Mesenchymal stem cell (in vitro differentiated cells and primary cell): ENCODE data around the gene AARS1.
"Not testable (repeated sequence)": the region's sequence is repeated elsewhere in the genome, so short reads cannot be mapped to it uniquely, and the experiment has no call there.

Experiments
- DNase-seq: peaks from one replicate; pipeline ENCODE4 v3.0.0-alpha.2; 2013
- H2AFZ ChIP-seq: one replicate; pipeline ENCODE4 v1.6.1; 2013; ENCODE audit warnings: low read depth, mild to moderate bottlenecking, control low read depth, inconsistent platforms, low read length, moderate library complexity
- H2AK5ac ChIP-seq: 2 replicates; pipeline ENCODE4 v1.6.1; 2013; ENCODE audit warnings: low read length, moderate library complexity, mild to moderate bottlenecking, inconsistent platforms; ENCODE audit not compliant: severe bottlenecking
- H2BK120ac ChIP-seq: one replicate; pipeline ENCODE4 v1.6.1; 2013; ENCODE audit warnings: low read depth, mild to moderate bottlenecking, inconsistent platforms, low read length, moderate library complexity
- H2BK12ac ChIP-seq, 2 experiments: one replicate each; pipeline ENCODE4 v1.6.1; 2013; ENCODE audit warnings: inconsistent platforms in 2 of 2, low read length in 2 of 2, mild to moderate bottlenecking in 2 of 2, moderate library complexity in 2 of 2, control low read depth in 1 of 2
- H2BK15ac ChIP-seq: one replicate; pipeline ENCODE4 v1.6.1; 2013; ENCODE audit warnings: mild to moderate bottlenecking, low read depth, inconsistent platforms; ENCODE audit not compliant: poor library complexity, severe bottlenecking
- H2BK5ac ChIP-seq: 2 replicates; pipeline ENCODE4 v1.6.1; 2013; ENCODE audit warnings: low read depth, mild to moderate bottlenecking, low read length, control low read depth, inconsistent platforms; ENCODE audit not compliant: poor library complexity, severe bottlenecking
- H3K14ac ChIP-seq, 2 experiments: one replicate each; pipeline ENCODE4 v1.6.1; 2013; ENCODE audit warnings: inconsistent platforms in 2 of 2, low read length in 2 of 2, control low read depth in 1 of 2, mild to moderate bottlenecking in 1 of 2, moderate library complexity in 1 of 2
- H3K18ac ChIP-seq, 2 experiments: one replicate each; pipeline ENCODE4 v1.6.1; 2013; ENCODE audit warnings: inconsistent platforms in 2 of 2, low read length in 2 of 2, control low read depth in 1 of 2, low read depth in 1 of 2, mild to moderate bottlenecking in 1 of 2
- H3K23ac ChIP-seq, 2 experiments: one replicate each; pipeline ENCODE4 v1.6.1; 2013; ENCODE audit warnings: inconsistent platforms in 2 of 2, low read length in 2 of 2, mild to moderate bottlenecking in 2 of 2, moderate library complexity in 2 of 2, control low read depth in 1 of 2
- H3K27ac ChIP-seq: 2 replicates; pipeline ENCODE4 v1.5.1; 2013; ENCODE audit warnings: mild to moderate bottlenecking, moderate library complexity, low read length, control low read depth, inconsistent platforms; ENCODE audit not compliant: poor library complexity, severe bottlenecking
- H3K27me3 ChIP-seq, 2 experiments: 2 replicates each; pipeline versions ENCODE4 v1.6.1 to v1.7.0; 2013; ENCODE audit warnings: low read length in 2 of 2, mild to moderate bottlenecking in 2 of 2, moderate library complexity in 2 of 2, control low read depth in 1 of 2, inconsistent platforms in 1 of 2; ENCODE audit not compliant: control insufficient read depth in 1 of 2, insufficient read depth in 1 of 2
- H3K36me3 ChIP-seq, 2 experiments: 2 replicates each; pipeline versions ENCODE4 v1.6.1 to v1.7.0; 2013; ENCODE audit warnings: low read length in 2 of 2, control low read depth in 1 of 2, inconsistent platforms in 1 of 2, low read depth in 1 of 2, mild to moderate bottlenecking in 1 of 2; ENCODE audit not compliant: insufficient read depth in 2 of 2, control insufficient read depth in 1 of 2
- H3K4ac ChIP-seq, 2 experiments: one replicate each; pipeline ENCODE4 v1.6.1; 2013; ENCODE audit warnings: inconsistent platforms in 2 of 2, low read length in 2 of 2, mild to moderate bottlenecking in 2 of 2, moderate library complexity in 2 of 2, control low read depth in 1 of 2, low read depth in 1 of 2
- H3K4me1 ChIP-seq: 2 replicates; pipeline ENCODE4 v1.6.1; 2013; ENCODE audit warnings: low read depth, low read length, control low read depth; ENCODE audit not compliant: control insufficient read depth, insufficient read depth
- H3K4me2 ChIP-seq: 2 replicates; pipeline ENCODE4 v1.6.1; 2013; ENCODE audit warnings: low read length, mild to moderate bottlenecking, inconsistent platforms; ENCODE audit not compliant: poor library complexity, severe bottlenecking
- H3K4me3 ChIP-seq, 2 experiments: 2 replicates each; pipeline versions ENCODE4 v1.5.1 to v1.7.0; 2013; ENCODE audit warnings: low read length in 2 of 2, mild to moderate bottlenecking in 2 of 2, control low read depth in 1 of 2, low read depth in 1 of 2; ENCODE audit not compliant: insufficient read depth in 1 of 2
- H3K79me1 ChIP-seq: replicated peaks from 2 replicates; pipeline ENCODE4 v1.6.1; 2013; ENCODE audit warnings: mild to moderate bottlenecking, control low read depth, low read length, inconsistent platforms; ENCODE audit not compliant: poor library complexity, severe bottlenecking
- H3K9ac ChIP-seq: 2 replicates; pipeline ENCODE4 v1.7.0; 2013; ENCODE audit warnings: mild to moderate bottlenecking, low read length, moderate library complexity
- H3K9me3 ChIP-seq: 2 replicates; pipeline ENCODE4 v1.7.0; 2013; ENCODE audit warnings: mild to moderate bottlenecking, low read length; ENCODE audit not compliant: control insufficient read depth
- H4K8ac ChIP-seq: one replicate; pipeline ENCODE4 v1.6.1; 2013; ENCODE audit warnings: inconsistent platforms, mild to moderate bottlenecking, low read length, moderate library complexity
- H4K91ac ChIP-seq: one replicate; pipeline ENCODE4 v1.6.1; 2013; ENCODE audit warnings: mild to moderate bottlenecking, low read length, inconsistent platforms
- WGBS: methylation state at CpG from one replicate; pipeline ENCODE4 v1.1.7; 2013; ENCODE audit warnings: mixed read lengths; 5-methylcytosine and 5-hydroxymethylcytosine counted together

Gene AARS1

DNA sequence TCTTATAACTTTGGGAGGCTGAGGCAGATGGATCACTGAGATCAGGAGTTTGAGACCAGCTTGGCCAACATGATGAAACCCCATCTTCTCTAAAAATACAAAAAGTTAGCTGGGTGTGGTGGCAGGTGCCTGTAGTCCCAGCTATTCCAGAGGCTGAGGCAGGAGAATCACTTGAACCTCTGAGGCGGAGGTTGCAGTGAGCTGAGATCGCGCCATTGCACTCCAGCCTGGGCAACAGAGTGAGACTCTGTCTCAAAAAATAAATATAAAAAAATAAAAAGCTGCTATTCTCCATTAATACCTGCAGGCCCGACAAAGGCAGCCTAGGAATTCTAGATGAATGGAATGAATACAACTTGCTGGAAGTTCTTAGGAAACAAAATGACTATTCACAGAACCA, 39.6 kb downstream of the AARS1 start:
- not testable (repeated sequence) for H3K4ac ChIP-seq, H2AK5ac ChIP-seq, H3K23ac ChIP-seq, H2BK5ac ChIP-seq, H3K27ac ChIP-seq, H2AFZ ChIP-seq, H3K9me3 ChIP-seq, H2BK12ac ChIP-seq, H3K79me1 ChIP-seq, H4K91ac ChIP-seq, H3K27me3 ChIP-seq, H3K4me2 ChIP-seq, H3K18ac ChIP-seq, H2BK15ac ChIP-seq, H3K14ac ChIP-seq, H4K8ac ChIP-seq, DNase-seq, H2BK120ac ChIP-seq
- peaks cover 11% of the 10 kb centered on the region for H3K4me1 ChIP-seq
- H3K9ac ChIP-seq = peak overlapping the region; percentile 55
- peak overlapping the region in 1 of 2 experiments; percentile 55 for H3K4me3 ChIP-seq
- H3K36me3 ChIP-seq = peaks cover 28 to 40% of the 10 kb centered on the region in 2 experiments
- no CpG with 5 or more reads among the region's 4 CpGs for WGBS

DNA sequence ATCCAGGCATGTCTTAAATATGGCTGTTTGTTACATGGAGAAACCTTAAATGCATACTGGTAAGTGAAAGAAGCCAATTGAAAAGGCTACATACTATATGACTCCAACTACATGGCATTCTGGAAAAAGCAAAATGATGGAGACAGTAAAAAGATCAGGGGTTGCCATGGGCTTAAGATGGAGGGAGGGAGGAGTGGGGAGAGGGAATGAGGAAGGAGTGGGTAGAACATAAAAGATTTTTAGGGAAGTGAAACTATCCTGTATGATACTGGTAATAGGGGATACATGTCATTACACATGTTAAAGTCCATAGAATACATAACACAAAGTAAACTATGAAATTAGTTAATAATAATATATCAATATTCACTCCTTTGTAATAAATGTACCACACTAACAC, 50.5 kb downstream of the AARS1 start:
- H4K91ac ChIP-seq, H3K27ac ChIP-seq, H2AK5ac ChIP-seq, H3K79me1 ChIP-seq, H3K4me2 ChIP-seq, H4K8ac ChIP-seq, H2AFZ ChIP-seq, DNase-seq, H3K4me3 ChIP-seq, H2BK5ac ChIP-seq, H2BK120ac ChIP-seq, H3K36me3 ChIP-seq, H3K14ac ChIP-seq, H2BK12ac ChIP-seq, H3K4me1 ChIP-seq, H3K4ac ChIP-seq, H3K27me3 ChIP-seq, H2BK15ac ChIP-seq, H3K9ac ChIP-seq, H3K18ac ChIP-seq, H3K9me3 ChIP-seq, H3K23ac ChIP-seq: not testable (repeated sequence)

DNA sequence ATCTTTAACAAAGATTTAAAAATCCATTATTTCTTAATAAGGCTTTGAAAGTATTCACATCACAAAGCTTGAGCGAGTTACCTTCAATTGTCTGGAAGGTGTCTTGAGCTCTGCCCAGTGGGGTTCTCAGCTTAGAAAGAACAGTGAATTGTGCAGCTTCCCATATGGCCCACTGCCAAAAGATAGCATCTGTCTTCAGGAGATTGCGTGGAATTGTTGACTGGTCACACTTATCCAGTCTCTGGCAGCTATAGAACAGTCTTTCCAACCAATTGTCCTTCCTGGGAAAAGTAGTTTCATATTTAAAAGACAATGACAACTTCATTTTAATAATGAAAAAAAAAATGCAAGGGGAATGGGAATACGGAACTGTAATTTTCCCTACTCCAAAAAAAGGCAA, 57.5 kb downstream of the AARS1 start:
- H2AK5ac ChIP-seq, H2AFZ ChIP-seq, H2BK120ac ChIP-seq, H2BK5ac ChIP-seq, H3K23ac ChIP-seq, H2BK12ac ChIP-seq, H3K9me3 ChIP-seq, H2BK15ac ChIP-seq, H3K18ac ChIP-seq, H3K14ac ChIP-seq, H3K9ac ChIP-seq, H4K8ac ChIP-seq, H3K4me3 ChIP-seq, H3K27me3 ChIP-seq, H3K4me2 ChIP-seq, H4K91ac ChIP-seq, H3K4ac ChIP-seq, DNase-seq, H3K79me1 ChIP-seq, H3K4me1 ChIP-seq: not testable (repeated sequence)
- no CpG with 5 or more reads among the region's 3 CpGs for WGBS
- Histone ChIP-seq H3K36me3 (peaks cover 9 to 13% of the 10 kb centered on the region in 2 experiments), H3K27ac (peak overlapping the region; percentile 51)

DNA sequence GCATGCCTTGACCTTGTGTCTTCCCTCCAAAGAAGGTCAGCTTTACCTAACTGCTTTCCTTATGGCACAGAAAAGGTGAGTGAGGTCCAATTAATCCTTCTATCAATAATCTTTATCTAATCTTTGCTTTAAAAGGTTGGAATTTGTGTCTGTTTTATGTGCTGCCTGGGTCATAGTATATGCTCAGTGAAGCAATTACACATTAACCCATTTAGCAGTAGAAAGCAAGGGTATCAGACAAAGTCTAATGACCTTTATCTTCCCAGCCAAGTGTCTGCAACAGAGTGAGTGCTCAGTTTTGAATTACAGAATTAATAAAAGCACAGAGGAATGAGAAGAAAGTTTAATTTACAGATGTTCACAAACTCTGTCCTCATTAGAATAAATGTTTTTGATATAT, 63.3 kb downstream of the AARS1 start:
- H3K4ac ChIP-seq, H4K91ac ChIP-seq, H2AFZ ChIP-seq, H2AK5ac ChIP-seq, H3K4me3 ChIP-seq, H3K4me1 ChIP-seq, H4K8ac ChIP-seq, H3K9ac ChIP-seq, H2BK15ac ChIP-seq, H3K79me1 ChIP-seq, DNase-seq, H3K18ac ChIP-seq, H3K4me2 ChIP-seq, H3K14ac ChIP-seq, H3K27me3 ChIP-seq, H2BK12ac ChIP-seq, H2BK120ac ChIP-seq, H3K9me3 ChIP-seq, H3K27ac ChIP-seq, H3K23ac ChIP-seq, H2BK5ac ChIP-seq: not testable (repeated sequence)
- H3K36me3 ChIP-seq = peaks cover 2 to 14% of the 10 kb centered on the region in 2 experiments
